Activated naive CD4-positive, alpha-beta T cell treated with anti-CD3 and anti-CD28 coated beads, Interleukin-2, amount 10 ng/mL, durations not matched to agents 7 days and 5 days (primary cell): Measurements from ENCODE around the gene SLC35F3.

Source experiments
- CTCF ChIA-PET: fragments of 350-600 bp; sonication (Branson Sonifier 250); formaldehyde crosslinking; loops from one replicate; lab custom pipeline; 2021; ENCODE audit warnings: antibody characterized with exemption; lab: Charles Lee
- DNase-seq: peaks from one replicate; pipeline ENCODE4 v3.0.0-alpha.2; 2020
- H3K27ac Mint-ChIP-seq: one replicate; pipeline ENCODE4 v1.8.0; 2021; ENCODE audit warnings: mild to moderate bottlenecking, moderate library complexity, mixed read lengths
- H3K27me3 Mint-ChIP-seq: one replicate; pipeline ENCODE4 v1.8.0; 2021; ENCODE audit warnings: mild to moderate bottlenecking, mixed read lengths
- H3K36me3 Mint-ChIP-seq: one replicate; pipeline ENCODE4 v1.8.0; 2021; ENCODE audit warnings: mixed read lengths
- H3K4me1 Mint-ChIP-seq: one replicate; pipeline ENCODE4 v1.8.0; 2021; ENCODE audit warnings: mixed read lengths
- H3K4me3 Mint-ChIP-seq: one replicate; pipeline ENCODE4 v1.8.0; 2021; ENCODE audit warnings: mild to moderate bottlenecking, moderate library complexity, mixed read lengths
- H3K9me3 Mint-ChIP-seq: one replicate; pipeline ENCODE4 v1.8.0; 2021; ENCODE audit warnings: mixed read lengths

The SLC35F3 gene

GRCh38 chr1:233904633-233905415 lies at the start of gene SLC35F3:
Gene SLC35F3 (plus strand): TSS chr1:233904676.
- Mint-ChIP-seq H3K27me3 (peaks cover 25% of the 10 kb centered on the region), H3K36me3 (peaks cover 4% of the 10 kb centered on the region), H3K27ac (no peak within 1 kb of the TSS), H3K4me3 (no peak within 1 kb of the TSS), H3K4me1 (peaks cover 2% of the 10 kb centered on the region), H3K9me3 (no peaks in the 10 kb centered on the region)
- DNase-seq: peak; percentile 21
- CTCF ChIA-PET: interaction anchor here (0.8 kb wide), 1 partner anchor 1720 kb away, joined by 3 read pairs; no protein-coding TSS in a partner anchor

GRCh38 chr1:233859446-233859845 lies 45.0 kb upstream of the SLC35F3 start:
- CTCF ChIA-PET: no interaction called here
- Mint-ChIP-seq H3K27me3 (no peaks in the 10 kb centered on the region), H3K4me3 (no peak overlapping the region), H3K36me3 (no peaks in the 10 kb centered on the region), H3K27ac (no peak overlapping the region), H3K4me1 (no peaks in the 10 kb centered on the region), H3K9me3 (peaks cover 3% of the 10 kb centered on the region)
- DNase-seq: no peak

- Mint-ChIP-seq H3K27ac (no peak overlapping the region), H3K4me1 (no peaks in the 10 kb centered on the region), H3K4me3 (no peak overlapping the region)
Observed at GRCh38 chr1:233863901-233864545, 40.5 kb upstream of the SLC35F3 start.

GRCh38 chr1:233864578-233864977 lies 39.9 kb upstream of the SLC35F3 start:
- DNase-seq: no peak
- CTCF ChIA-PET: no interaction called here
- no peaks in the 10 kb centered on the region for H3K27me3 Mint-ChIP-seq
- H3K27ac Mint-ChIP-seq: no peak overlapping the region
- H3K36me3 Mint-ChIP-seq: no peaks in the 10 kb centered on the region
- no peak overlapping the region for H3K4me3 Mint-ChIP-seq
- no peaks in the 10 kb centered on the region for H3K4me1 Mint-ChIP-seq
- peaks cover 15% of the 10 kb centered on the region for H3K9me3 Mint-ChIP-seq

More at GRCh38 chr1:233863901-233864545, 40.5 kb upstream of the SLC35F3 start:
- H3K9me3 Mint-ChIP-seq: peaks cover 15% of the 10 kb centered on the region
- no peak for DNase-seq
- no peaks in the 10 kb centered on the region for H3K36me3 Mint-ChIP-seq
- CTCF ChIA-PET: no interaction called here
- H3K27me3 Mint-ChIP-seq: no peaks in the 10 kb centered on the region

GRCh38 chr1:233865216-233865615 lies 39.3 kb upstream of the SLC35F3 start:
- Mint-ChIP-seq H3K27ac (no peak overlapping the region), H3K4me3 (no peak overlapping the region), H3K36me3 (no peaks in the 10 kb centered on the region), H3K9me3 (peaks cover 15% of the 10 kb centered on the region), H3K4me1 (no peaks in the 10 kb centered on the region), H3K27me3 (no peaks in the 10 kb centered on the region)
- no peak for DNase-seq
- CTCF ChIA-PET: no interaction called here

- Mint-ChIP-seq H3K4me3 (no peak overlapping the region), H3K27ac (no peak overlapping the region), H3K36me3 (no peaks in the 10 kb centered on the region), H3K9me3 (peaks cover 15% of the 10 kb centered on the region), H3K27me3 (no peaks in the 10 kb centered on the region), H3K4me1 (no peaks in the 10 kb centered on the region)
- DNase-seq: no peak
- CTCF ChIA-PET: no interaction called here
Observed at GRCh38 chr1:233865902-233866301, 38.6 kb upstream of the SLC35F3 start.

GRCh38 chr1:233867028-233867427 lies 37.4 kb upstream of the SLC35F3 start:
- Mint-ChIP-seq H3K36me3 (no peaks in the 10 kb centered on the region), H3K27me3 (no peaks in the 10 kb centered on the region), H3K27ac (no peak overlapping the region), H3K4me1 (no peaks in the 10 kb centered on the region), H3K4me3 (no peak overlapping the region), H3K9me3 (peaks cover 15% of the 10 kb centered on the region)
- no peak for DNase-seq
- CTCF ChIA-PET: no interaction called here

GRCh38 chr1:233868461-233868860 lies 36.0 kb upstream of the SLC35F3 start:
- Mint-ChIP-seq H3K27me3 (no peaks in the 10 kb centered on the region), H3K27ac (no peak overlapping the region), H3K4me1 (no peaks in the 10 kb centered on the region), H3K9me3 (peaks cover 15% of the 10 kb centered on the region), H3K4me3 (no peak overlapping the region), H3K36me3 (no peaks in the 10 kb centered on the region)
- CTCF ChIA-PET: no interaction called here
- no peak for DNase-seq

GRCh38 chr1:233869680-233870079 lies 34.8 kb upstream of the SLC35F3 start:
- CTCF ChIA-PET: no interaction called here
- no peak for DNase-seq
- no peaks in the 10 kb centered on the region for H3K36me3 Mint-ChIP-seq
- peaks cover 12% of the 10 kb centered on the region for H3K9me3 Mint-ChIP-seq
- H3K27ac Mint-ChIP-seq: no peak overlapping the region
- H3K27me3 Mint-ChIP-seq: peaks cover 3% of the 10 kb centered on the region
- H3K4me3 Mint-ChIP-seq: no peak overlapping the region
- no peaks in the 10 kb centered on the region for H3K4me1 Mint-ChIP-seq

- Mint-ChIP-seq H3K36me3 (no peaks in the 10 kb centered on the region), H3K4me3 (no peak overlapping the region), H3K27ac (no peak overlapping the region), H3K4me1 (no peaks in the 10 kb centered on the region), H3K9me3 (no peaks in the 10 kb centered on the region), H3K27me3 (peaks cover 3% of the 10 kb centered on the region)
- DNase-seq: no peak
- CTCF ChIA-PET: no interaction called here
Observed at GRCh38 chr1:233873666-233874065, 30.8 kb upstream of the SLC35F3 start.

GRCh38 chr1:233879841-233880240 lies 24.6 kb upstream of the SLC35F3 start:
- no peaks in the 10 kb centered on the region for H3K9me3 Mint-ChIP-seq

GRCh38 chr1:233883671-233884070 lies 20.8 kb upstream of the SLC35F3 start:
- Mint-ChIP-seq H3K27ac (no peak overlapping the region), H3K27me3 (peaks cover 4% of the 10 kb centered on the region), H3K36me3 (no peaks in the 10 kb centered on the region), H3K4me3 (no peak overlapping the region), H3K9me3 (no peaks in the 10 kb centered on the region), H3K4me1 (no peaks in the 10 kb centered on the region)
- CTCF ChIA-PET: no interaction called here
- DNase-seq: no peak

More at GRCh38 chr1:233879841-233880240, 24.6 kb upstream of the SLC35F3 start:
- DNase-seq: no peak
- Mint-ChIP-seq H3K4me3 (no peak overlapping the region), H3K27ac (no peak overlapping the region), H3K36me3 (no peaks in the 10 kb centered on the region), H3K27me3 (no peaks in the 10 kb centered on the region), H3K4me1 (no peaks in the 10 kb centered on the region)
- CTCF ChIA-PET: no interaction called here

GRCh38 chr1:233884461-233885151 lies 19.9 kb upstream of the SLC35F3 start:
- no peak for DNase-seq

GRCh38 chr1:233885196-233885920 lies 19.1 kb upstream of the SLC35F3 start:
- H3K4me3 Mint-ChIP-seq: no peak overlapping the region
- no peaks in the 10 kb centered on the region for H3K36me3 Mint-ChIP-seq
- peaks cover 4% of the 10 kb centered on the region for H3K27me3 Mint-ChIP-seq
- CTCF ChIA-PET: no interaction called here
- H3K4me1 Mint-ChIP-seq: no peaks in the 10 kb centered on the region
- no peak overlapping the region for H3K27ac Mint-ChIP-seq
- H3K9me3 Mint-ChIP-seq: peaks cover 9% of the 10 kb centered on the region
- DNase-seq: no peak

More at GRCh38 chr1:233884461-233885151, 19.9 kb upstream of the SLC35F3 start:
- Mint-ChIP-seq H3K9me3 (peaks cover 2% of the 10 kb centered on the region), H3K4me1 (no peaks in the 10 kb centered on the region), H3K27ac (no peak overlapping the region), H3K4me3 (no peak overlapping the region), H3K36me3 (no peaks in the 10 kb centered on the region), H3K27me3 (peaks cover 4% of the 10 kb centered on the region)
- CTCF ChIA-PET: no interaction called here
